ENCODE data around the gene TMX4.

TMX4 gene

DNA sequence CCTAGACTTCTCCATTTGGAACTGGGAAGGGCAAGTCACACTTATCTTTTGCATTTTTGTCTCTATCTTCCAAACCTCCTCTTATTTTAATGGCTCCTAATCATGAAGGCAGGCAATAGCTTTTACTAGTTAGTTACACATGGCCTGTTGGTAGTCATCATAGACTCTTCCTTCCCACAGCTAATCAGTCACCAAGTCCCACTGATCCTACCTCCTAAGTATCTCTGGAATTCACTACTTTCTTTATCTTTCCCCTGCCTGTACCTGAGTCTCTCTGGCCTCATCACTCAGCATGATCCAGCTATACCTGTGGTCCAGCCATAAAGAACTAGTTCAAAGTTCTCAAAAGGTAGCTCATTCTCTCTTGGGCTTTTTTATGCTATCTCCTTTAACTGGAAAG lies 18.8 kb downstream of the TMX4 start:
- Histone ChIP-seq H3K36me3 (ENCODE audit: control insufficient read depth, low read length) (peaks cover 63% of the 10 kb centered on the region), H3K27me3 (ENCODE audit: control insufficient read depth, low read length) (no peaks in the 10 kb centered on the region), H3K9me3 (ENCODE audit: control insufficient read depth, insufficient read depth, low read length) (no peaks in the 10 kb centered on the region), H3K9me2 (replicated peaks; ENCODE audit: control insufficient read depth, low read length) (no peaks in the 10 kb centered on the region), H3K79me2 (ENCODE audit: control insufficient read depth, low read length) (no peaks in the 10 kb centered on the region), H3K4me3 (ENCODE audit: low read length) (no peak overlapping the region), H3K4me2 (ENCODE audit: low read length) (no peak overlapping the region), H3K27ac (ENCODE audit: low read depth, low read length) (no peak overlapping the region), H3F3A (ENCODE audit: control insufficient read depth, insufficient read depth) (no peaks in the 10 kb centered on the region), H3K4me1 (ENCODE audit: control insufficient read depth, low read length) (no peaks in the 10 kb centered on the region), H4K20me1 (ENCODE audit: control insufficient read depth, insufficient read depth, low read depth, low read length) (no peaks in the 10 kb centered on the region)
- TF ChIP-seq EZH2phosphoT487 (IDR thresholded peaks at IDR 0.05; ENCODE audit: borderline replicate concordance, low read length) (no peak), CTCF (IDR thresholded peaks at IDR 0.05; ENCODE audit: low read depth, low read length, poor library complexity, severe bottlenecking) (no peak)

DNA sequence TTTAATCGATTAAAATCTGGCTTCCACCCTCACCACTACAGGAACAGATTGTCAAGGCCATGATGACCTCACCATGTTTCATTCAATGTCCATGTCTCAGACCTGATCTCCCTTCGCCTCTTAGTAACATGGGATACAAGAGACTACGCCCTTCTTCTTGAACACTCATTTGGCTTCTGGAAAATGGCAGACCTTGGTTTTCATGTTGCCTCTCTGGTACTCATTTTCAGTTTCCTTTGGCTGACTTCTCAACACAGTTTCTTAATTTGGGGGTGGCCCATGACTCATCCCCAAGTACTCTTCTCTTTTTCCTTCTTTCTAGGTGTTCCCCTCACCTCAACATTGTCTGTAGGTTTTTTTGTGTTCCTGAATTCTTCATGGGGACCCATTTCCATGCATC lies 22.7 kb downstream of the TMX4 start:
- Histone ChIP-seq H3K36me3 (ENCODE audit: control insufficient read depth, low read length) (peaks cover 85% of the 10 kb centered on the region), H3F3A (ENCODE audit: control insufficient read depth, insufficient read depth) (no peaks in the 10 kb centered on the region), H3K79me2 (ENCODE audit: control insufficient read depth, low read length) (no peaks in the 10 kb centered on the region), H3K4me1 (ENCODE audit: control insufficient read depth, low read length) (no peaks in the 10 kb centered on the region), H3K4me3 (ENCODE audit: low read length) (no peak overlapping the region), H3K27me3 (ENCODE audit: control insufficient read depth, low read length) (no peaks in the 10 kb centered on the region), H3K9me2 (replicated peaks; ENCODE audit: control insufficient read depth, low read length) (no peaks in the 10 kb centered on the region), H4K20me1 (ENCODE audit: control insufficient read depth, insufficient read depth, low read depth, low read length) (no peaks in the 10 kb centered on the region), H3K9me3 (ENCODE audit: control insufficient read depth, insufficient read depth, low read length) (peaks cover 8% of the 10 kb centered on the region), H3K27ac (ENCODE audit: low read depth, low read length) (no peak overlapping the region), H3K4me2 (ENCODE audit: low read length) (no peak overlapping the region)
- TF ChIP-seq CTCF (IDR thresholded peaks at IDR 0.05; ENCODE audit: low read depth, low read length, poor library complexity, severe bottlenecking) (no peak), EZH2phosphoT487 (IDR thresholded peaks at IDR 0.05; ENCODE audit: borderline replicate concordance, low read length) (no peak)

DNA sequence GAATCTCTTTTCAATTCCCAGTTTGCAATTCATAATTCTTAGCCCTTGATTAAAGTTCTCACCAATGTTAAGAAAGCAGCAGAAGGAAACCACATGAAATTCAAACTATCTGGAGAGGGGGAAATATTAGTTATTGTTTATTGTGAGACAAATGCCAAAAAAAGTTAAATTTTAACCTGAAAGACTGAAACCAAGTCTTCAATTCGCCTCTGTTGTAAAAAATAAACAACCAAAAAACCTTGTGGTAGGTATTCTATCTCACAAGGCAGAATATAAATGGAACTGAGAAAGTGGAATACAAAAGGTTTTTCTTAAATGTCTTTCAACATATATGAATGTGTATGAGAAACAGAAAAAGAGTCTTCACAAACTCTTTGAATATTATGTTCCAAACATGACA lies 24.8 kb downstream of the TMX4 start:
- Histone ChIP-seq H3K4me3 (ENCODE audit: low read length) (no peak overlapping the region), H3K27me3 (ENCODE audit: control insufficient read depth, low read length) (no peaks in the 10 kb centered on the region), H3K9me3 (ENCODE audit: control insufficient read depth, insufficient read depth, low read length) (peaks cover 8% of the 10 kb centered on the region), H3K27ac (ENCODE audit: low read depth, low read length) (no peak overlapping the region), H3K79me2 (ENCODE audit: control insufficient read depth, low read length) (no peaks in the 10 kb centered on the region), H3K9me2 (replicated peaks; ENCODE audit: control insufficient read depth, low read length) (no peaks in the 10 kb centered on the region), H3K4me1 (ENCODE audit: control insufficient read depth, low read length) (no peaks in the 10 kb centered on the region), H4K20me1 (ENCODE audit: control insufficient read depth, insufficient read depth, low read depth, low read length) (no peaks in the 10 kb centered on the region), H3F3A (ENCODE audit: control insufficient read depth, insufficient read depth) (no peaks in the 10 kb centered on the region), H3K36me3 (ENCODE audit: control insufficient read depth, low read length) (peaks cover 68% of the 10 kb centered on the region), H3K4me2 (ENCODE audit: low read length) (no peak overlapping the region)
- TF ChIP-seq EZH2phosphoT487 (IDR thresholded peaks at IDR 0.05; ENCODE audit: borderline replicate concordance, low read length): no peak
- TF ChIP-seq CTCF (IDR thresholded peaks at IDR 0.05; ENCODE audit: low read depth, low read length, poor library complexity, severe bottlenecking): no peak

GRCh38 chr20:7993703-7994102 lies 25.9 kb downstream of the TMX4 start:
- no peaks in the 10 kb centered on the region for H3K4me1 ChIP-seq (ENCODE audit: control insufficient read depth, low read length)
- peaks cover 8% of the 10 kb centered on the region for H3K9me3 ChIP-seq (ENCODE audit: control insufficient read depth, insufficient read depth, low read length)
- H3K9me2 ChIP-seq (replicated peaks; ENCODE audit: control insufficient read depth, low read length): no peaks in the 10 kb centered on the region
- H3K4me3 ChIP-seq (ENCODE audit: low read length): no peak overlapping the region
- H4K20me1 ChIP-seq (ENCODE audit: control insufficient read depth, insufficient read depth, low read depth, low read length): no peaks in the 10 kb centered on the region
- H3K27ac ChIP-seq (ENCODE audit: low read depth, low read length): no peak overlapping the region
- no peaks in the 10 kb centered on the region for H3K79me2 ChIP-seq (ENCODE audit: control insufficient read depth, low read length)
- TF ChIP-seq EZH2phosphoT487 (IDR thresholded peaks at IDR 0.05; ENCODE audit: borderline replicate concordance, low read length): no peak
- TF ChIP-seq CTCF (IDR thresholded peaks at IDR 0.05; ENCODE audit: low read depth, low read length, poor library complexity, severe bottlenecking): no peak
- H3K27me3 ChIP-seq (ENCODE audit: control insufficient read depth, low read length): no peaks in the 10 kb centered on the region
- H3F3A ChIP-seq (ENCODE audit: control insufficient read depth, insufficient read depth): no peaks in the 10 kb centered on the region
- H3K36me3 ChIP-seq (ENCODE audit: control insufficient read depth, low read length): peaks cover 57% of the 10 kb centered on the region
- H3K4me2 ChIP-seq (ENCODE audit: low read length): no peak overlapping the region
